Sigmoid colon (tissue), 7 donors: ENCODE results near the gene KIF1A. TPM values are rescaled to one million over a fixed set of nuclear protein-coding genes. Genes with fewer than 3 reads are reported as not detected.

Experiments
- DNase-seq: peaks from one replicate; pipeline ENCODE4 v3.0.0-alpha.2; 2019
- H3K27ac ChIP-seq, 4 donors: fragments of 200-600 bp; sonication (generic); one replicate each; pipeline ENCODE4 v1.5.1; 2016 to 2019; ENCODE audit warnings: mild to moderate bottlenecking in 1 of 4
- H3K27me3 ChIP-seq, 3 donors: fragments of 200-600 bp; sonication (generic); one replicate each; pipeline ENCODE4 v1.5.1; 2019; ENCODE audit warnings: mild to moderate bottlenecking in 1 of 3
- H3K36me3 ChIP-seq, 4 donors: fragments of 200-600 bp; sonication (generic); one replicate each; pipeline ENCODE4 v1.5.1; 2016 to 2019
- H3K4me1 ChIP-seq, 4 donors: fragments of 200-600 bp; sonication (generic); one replicate each; pipeline ENCODE4 v1.5.1; 2017 to 2019
- H3K4me3 ChIP-seq, 4 donors: fragments of 200-600 bp; sonication (generic); one replicate each; pipeline ENCODE4 v1.5.1; 2017 to 2019; ENCODE audit warnings: mild to moderate bottlenecking in 2 of 4, moderate library complexity in 1 of 4
- H3K9me3 ChIP-seq, 4 donors: fragments of 200-600 bp in 3 of 4; sonication (generic) in 3 of 4; one replicate each; pipeline versions ENCODE4 v1.5.1 to v1.6.1; 2013 to 2019
- CTCF ChIP-seq, 4 experiments: fragments of 450-650 bp in 3 of 4; fragments of 200-600 bp in 1 of 4; IDR thresholded peaks; one replicate each; pipeline ENCODE4 v1.5.1; 2016 to 2019; ENCODE audit warnings: antibody characterized with exemption in 4 of 4, mild to moderate bottlenecking in 3 of 4, moderate library complexity in 2 of 4
- EP300 ChIP-seq, 4 donors: sonication (generic); formaldehyde crosslinking; IDR thresholded peaks; one replicate each; pipeline ENCODE4 v1.6.1; 2017; ENCODE audit warnings: antibody characterized with exemption in 4 of 4
- POLR2A ChIP-seq, 2 donors: fragments of 450-650 bp; IDR thresholded peaks; one replicate each; pipeline ENCODE4 v1.6.1; 2016; ENCODE audit warnings: antibody characterized with exemption in 2 of 2, mild to moderate bottlenecking in 2 of 2, moderate library complexity in 2 of 2
- POLR2AphosphoS5 ChIP-seq, 4 donors: sonication (generic); formaldehyde crosslinking; IDR thresholded peaks; one replicate each; pipeline ENCODE4 v1.6.1; 2017; ENCODE audit warnings: antibody characterized with exemption in 4 of 4
- WGBS, 2 donors: extraction: QIAGEN DNeasy Blood & Tissue Kit; methylation state at CpG; one replicate each; pipeline ENCODE4 v1.1.7; 2013; 5-methylcytosine and 5-hydroxymethylcytosine counted together
- intact Hi-C: fragments of 100-400 bp; cut with DNase I; formaldehyde crosslinking; loops from one replicate; pipeline ENCODE4 v1.15.1; 2023
- polyA plus RNA-seq, 3 donors: library from polyadenylated mRNA; stranded (reverse); fragments of 200-250 nt; gene quantifications; one replicate each; pipeline ENCODE4 v1.2.3, GENCODE V29; 2013
- total RNA-seq, 4 donors: library from RNA; depleted of rRNA; stranded (reverse); fragments of >200 nt; gene quantifications; one replicate each; pipeline ENCODE4 v1.1.0, GENCODE V29; 2016
- donor health status: healthy with polysubstance abuse.
- donor health status: Bipolar disorder and iron deficiency.
- donor health status: healthy.

The KIF1A gene
- total and polyA plus RNA-seq, 7 donors, result under 0.01 to 9.7 (median 4.4) TPM

GRCh38 chr2:240857039-240858008 lies 37.3 kb upstream of the KIF1A start:
- H3K36me3 ChIP-seq, result no peaks in the 10 kb centered on the region
- peaks cover 0 to 5% (median 0%) of the 10 kb centered on the region in 4 donors for H3K9me3 ChIP-seq
- H3K4me1 ChIP-seq, result no peaks in the 10 kb centered on the region
- intact Hi-C loops, result no loop called here
- H3K27ac ChIP-seq, result no peak overlapping the region
- DNase-seq, result no peak
- WGBS, 2 donors, result 45 to 78% methylated on average over 21 of the region's 21 CpGs
- no peak overlapping the region for H3K4me3 ChIP-seq
- no peaks in the 10 kb centered on the region for H3K27me3 ChIP-seq
- TF ChIP-seq POLR2A (IDR thresholded peaks at IDR 0.05), result no peak
- TF ChIP-seq EP300 (IDR thresholded peaks at IDR 0.05), result no peak
- TF ChIP-seq CTCF (IDR thresholded peaks at IDR 0.05), result no peak
- TF ChIP-seq POLR2AphosphoS5 (IDR thresholded peaks at IDR 0.05), result no peak

GRCh38 chr2:240856151-240856980 lies 36.3 kb upstream of the KIF1A start:
- no peaks in the 10 kb centered on the region for H3K4me1 ChIP-seq
- no peak overlapping the region for H3K27ac ChIP-seq
- peaks cover 0 to 5% (median 0%) of the 10 kb centered on the region in 4 donors for H3K9me3 ChIP-seq
- no peaks in the 10 kb centered on the region for H3K36me3 ChIP-seq
- no peak for DNase-seq
- 82 to 85% methylated on average over 21 of the region's 21 CpGs for WGBS, 2 donors
- H3K27me3 ChIP-seq, result peaks cover 0 to 2% (median 0%) of the 10 kb centered on the region in 3 donors
- no peak overlapping the region for H3K4me3 ChIP-seq
- TF ChIP-seq EP300 (IDR thresholded peaks at IDR 0.05) (no peak), POLR2AphosphoS5 (IDR thresholded peaks at IDR 0.05) (no peak), CTCF (IDR thresholded peaks at IDR 0.05) (no peak), POLR2A (IDR thresholded peaks at IDR 0.05) (no peak)
- intact Hi-C loops, result no loop called here

GRCh38 chr2:240855670-240856069 lies 35.7 kb upstream of the KIF1A start:
- intact Hi-C loops, result no loop called here
- 95 to 96% methylated on average over 8 of the region's 8 CpGs for WGBS, 2 donors

More at GRCh38 chr2:240855670-240856069, 35.7 kb upstream of the KIF1A start:
- peaks cover 0 to 5% (median 0%) of the 10 kb centered on the region in 4 donors for H3K9me3 ChIP-seq
- no peak overlapping the region for H3K4me3 ChIP-seq
- peaks cover 0 to 6% (median 0%) of the 10 kb centered on the region in 3 donors for H3K27me3 ChIP-seq
- no peaks in the 10 kb centered on the region for H3K36me3 ChIP-seq
- no peak overlapping the region for H3K27ac ChIP-seq
- no peaks in the 10 kb centered on the region for H3K4me1 ChIP-seq
- TF ChIP-seq POLR2AphosphoS5 (IDR thresholded peaks at IDR 0.05) (no peak), CTCF (IDR thresholded peaks at IDR 0.05) (no peak)
- no peak for DNase-seq
